Measurements from ENCODE around the gene CDH12. TPM values are rescaled to one million over a fixed set of nuclear protein-coding genes. Genes with fewer than 3 reads are reported as not detected.

CDH12 gene
- total and polyA plus RNA-seq, 10 of the 15 experiments (the other 5 are each of a cell fraction or from before 2014, with no cell fraction given), result 0.03 to 0.16 TPM; not detected in 8

- H3K79me2 ChIP-seq (ENCODE audit: control insufficient read depth, insufficient read depth, low read length), result no peaks in the 10 kb centered on the region
- SMC1A ChIA-PET (ENCODE audit: uncharacterized antibody, unreplicated experiment), result no interaction called here
- no peak overlapping the region for H3K4me3 ChIP-seq
- FAIRE-seq (no peak), DNase-seq (ENCODE audit: low read depth, low spot score) (no peak), ATAC-seq (no peak)
- H4K20me1 ChIP-seq (ENCODE audit: control insufficient read depth, insufficient read depth), result no peaks in the 10 kb centered on the region
- POLR2A ChIA-PET, result no interaction called here
- no peak overlapping the region for H3K9ac ChIP-seq (ENCODE audit: control insufficient read depth, insufficient read depth, low read length)
- RAD21 ChIA-PET (ENCODE audit: unreplicated experiment), result no interaction called here
- in situ Hi-C loops (cut with MboI) (no loop called here), intact Hi-C loops (cut with micrococcal nuclease; ENCODE audit: unreplicated experiment) (no loop called here)
- no peaks in the 10 kb centered on the region for H3K4me1 ChIP-seq (ENCODE audit: control insufficient read depth, insufficient read depth, low read length)
- no peaks in the 10 kb centered on the region for H3K36me3 ChIP-seq (ENCODE audit: control insufficient read depth in 2 of 2, insufficient read depth in 2 of 2, low read length in 1 of 2)
- peaks cover 0 to 5% of the 10 kb centered on the region in 2 experiments; a peak in 1 of 4 replicates for H3K27me3 ChIP-seq (replicated peaks in 1 of 2; ENCODE audit: control insufficient read depth in 2 of 2, insufficient read depth in 2 of 2, low read length in 1 of 2)
- WGBS (ENCODE audit: insufficient coverage, insufficient replicate concordance, low lambda C conversion rate, missing lambda C conversion rate), result 25% methylated on average over 4 of the region's 4 CpGs
- H3K27ac ChIP-seq (ENCODE audit: control insufficient read depth, insufficient read depth), result no peak overlapping the region
- TF ChIP-seq RUNX3 (IDR thresholded peaks at IDR 0.05; ENCODE audit: low read length) (no peak), ZNF592 (IDR thresholded peaks at IDR 0.05) (no peak), CBFB (IDR thresholded peaks at IDR 0.05; ENCODE audit: low read depth) (no peak), JUNB (IDR thresholded peaks at IDR 0.05) (no peak), IRF4 (IDR thresholded peaks at IDR 0.05; ENCODE audit: low read depth, low read length) (no peak), CBX3 (IDR thresholded peaks at IDR 0.05; ENCODE audit: borderline replicate concordance, low read depth) (no peak), USF1 (IDR thresholded peaks at IDR 0.05; ENCODE audit: borderline replicate concordance, extremely low read length, insufficient read depth, low read depth, low read length) (no peak), STAT1 (conservative IDR thresholded peaks at IDR 0.05) (no peak), HDAC2 (IDR thresholded peaks at IDR 0.05) (no peak), CTCF (IDR thresholded peaks at IDR 0.05 in 2 of 3, conservative IDR thresholded peaks at IDR 0.05 in 1 of 3; ENCODE audit: control insufficient read depth in 2 of 3, extremely low read depth in 1 of 3, insufficient read depth in 1 of 3, low read depth in 3 of 3, low read length in 3 of 3) (no peak), PAX5 (IDR thresholded peaks at IDR 0.05; ENCODE audit: borderline replicate concordance, low read depth, low read length) (no peak), SP1 (IDR thresholded peaks at IDR 0.05; ENCODE audit: low read depth, low read length) (no peak), SIX5 (IDR thresholded peaks at IDR 0.05; ENCODE audit: low read depth, low read length, severe bottlenecking) (no peak), CBX5 (IDR thresholded peaks at IDR 0.05; ENCODE audit: low read depth) (no peak), NFYB (IDR thresholded peaks at IDR 0.05; ENCODE audit: insufficient read depth, low read depth, low read length) (no peak), ATF7 (IDR thresholded peaks at IDR 0.05; ENCODE audit: low read depth) (no peak), YY1 (IDR thresholded peaks at IDR 0.05; ENCODE audit: low read depth, low read length) (no peak), EGR1 (IDR thresholded peaks at IDR 0.05; ENCODE audit: borderline replicate concordance in 1 of 2, low read depth in 2 of 2, low read length in 2 of 2) (no peak)
- BruUV-seq (replicated peaks), result no TSS peak
- CTCF ChIA-PET, result no interaction called here
- no peak overlapping the region for H3K4me2 ChIP-seq (ENCODE audit: control insufficient read depth, insufficient read depth)
- H3K9me3 ChIP-seq (replicated peaks; ENCODE audit: control insufficient read depth, insufficient read depth, low read length), result no peaks in the 10 kb centered on the region
- no peak overlapping the region for H2AFZ ChIP-seq (ENCODE audit: control insufficient read depth, low read depth, low read length)
These were observed 2.7 kb upstream of the CDH12 start for GRCh38 chr5:22855824-22856223.

Measured in GM12878 (cell line).